Choroid plexus epithelial cell (primary cell): Measurements from ENCODE around the gene ATG14.

Experiments used
- DNase-seq: peaks from one replicate; pipeline ENCODE4 v3.0.0-alpha.2; 2010; ENCODE audit warnings: low read depth
- H3K4me3 ChIP-seq: 2 replicates; pipeline ENCODE4 v1.5.1; 2011; ENCODE audit warnings: low read depth, mild to moderate bottlenecking, control low read depth, low read length, moderate library complexity
- CTCF ChIP-seq: conservative IDR thresholded peaks from 2 replicates; pipeline ENCODE4 v1.5.1; 2011; ENCODE audit warnings: low read depth, mild to moderate bottlenecking, control low read depth, inconsistent platforms, low read length, moderate library complexity

ATG14 gene

DNA sequence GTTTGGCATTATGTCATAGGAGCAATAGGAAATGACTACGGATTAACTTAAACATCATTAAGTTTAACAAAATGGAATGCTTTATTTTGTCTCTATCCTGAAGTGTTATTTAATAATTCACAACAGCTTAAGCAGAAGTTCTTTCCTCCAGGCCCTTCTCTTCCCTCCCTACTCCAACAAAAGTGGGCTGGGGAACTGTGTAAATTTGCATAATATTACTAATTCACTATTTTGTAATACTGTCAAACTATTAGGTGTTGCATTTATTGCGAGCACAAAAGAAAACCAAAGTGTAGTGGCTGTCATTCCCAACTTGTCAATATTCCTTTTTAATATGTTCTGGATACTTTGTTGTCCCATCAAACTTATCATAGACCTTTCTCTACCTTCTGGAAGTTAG lies 69.8 kb downstream of the ATG14 start:
- TF ChIP-seq CTCF, result no peak
- H3K4me3 ChIP-seq, result no peak overlapping the region
- DNase-seq, result no peak

- TF ChIP-seq CTCF, result no peak
- no peak for DNase-seq
- H3K4me3 ChIP-seq, result no peak overlapping the region
These were observed 71.1 kb downstream of the ATG14 start for GRCh38 chr14:55340482-55340881.

DNA sequence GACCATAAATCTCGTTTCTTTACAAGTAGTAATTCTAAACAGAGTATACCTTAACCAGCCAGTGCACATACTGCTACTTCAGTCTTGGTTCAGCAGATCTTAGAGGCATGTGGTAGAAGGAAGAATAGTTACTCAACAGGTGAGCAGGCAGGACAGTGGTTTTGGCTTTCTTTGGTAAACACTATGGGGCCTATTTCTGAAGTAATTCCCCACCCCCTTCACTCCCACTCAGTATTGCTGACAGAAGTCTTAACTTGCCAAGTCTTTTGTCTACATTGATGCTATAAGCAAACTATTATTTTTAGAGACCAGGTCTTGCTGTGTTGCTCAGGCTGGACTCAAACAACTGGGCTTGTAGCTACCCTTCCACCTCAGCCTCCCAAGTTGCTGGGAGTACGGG lies 71.9 kb downstream of the ATG14 start:
- no peak overlapping the region for H3K4me3 ChIP-seq
- DNase-seq, result peak; percentile 15
- TF ChIP-seq CTCF, result no peak

DNA sequence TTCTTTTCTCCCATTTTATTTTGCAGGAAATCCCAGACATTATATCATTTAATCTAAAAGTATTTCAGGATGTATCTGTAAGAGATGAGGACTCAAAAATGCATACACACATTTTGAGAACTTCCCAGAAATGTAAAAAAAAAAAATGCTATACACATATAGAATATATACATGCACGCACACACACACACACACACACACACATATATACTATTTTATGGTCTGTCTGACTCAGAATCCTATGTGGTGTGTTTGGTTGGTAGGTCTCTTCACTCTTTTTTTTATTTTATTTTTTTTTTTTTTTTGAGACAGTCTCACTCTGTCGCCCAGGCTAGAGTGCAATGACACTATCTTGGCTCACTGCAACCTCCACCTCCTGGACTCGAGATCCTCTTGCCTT lies 74.9 kb downstream of the ATG14 start:
- no peak for TF ChIP-seq CTCF
- no peak for DNase-seq
- H3K4me3 ChIP-seq, result no peak overlapping the region

DNA sequence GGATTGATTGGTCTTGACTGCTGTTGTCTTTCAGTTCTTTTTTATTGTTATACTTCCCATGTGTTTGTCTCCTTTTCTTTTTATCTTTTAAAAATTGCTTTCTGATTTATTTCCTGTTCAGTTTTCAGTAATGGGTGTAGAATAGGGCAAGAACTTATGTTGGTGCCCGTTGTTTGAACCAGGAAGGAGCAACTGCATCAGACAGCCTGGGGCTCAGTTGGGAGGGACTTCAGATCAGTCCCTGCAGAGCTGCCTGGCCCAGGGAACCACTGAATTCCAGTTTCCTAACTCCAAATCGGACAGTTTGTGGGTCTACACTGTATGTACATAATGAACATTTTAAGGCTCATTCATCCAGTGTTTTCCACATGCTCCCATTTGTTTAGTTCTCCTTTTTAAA lies 75.5 kb downstream of the ATG14 start:
- DNase-seq, result peak; percentile 56
- no peak overlapping the region for H3K4me3 ChIP-seq
- no peak for TF ChIP-seq CTCF

DNA sequence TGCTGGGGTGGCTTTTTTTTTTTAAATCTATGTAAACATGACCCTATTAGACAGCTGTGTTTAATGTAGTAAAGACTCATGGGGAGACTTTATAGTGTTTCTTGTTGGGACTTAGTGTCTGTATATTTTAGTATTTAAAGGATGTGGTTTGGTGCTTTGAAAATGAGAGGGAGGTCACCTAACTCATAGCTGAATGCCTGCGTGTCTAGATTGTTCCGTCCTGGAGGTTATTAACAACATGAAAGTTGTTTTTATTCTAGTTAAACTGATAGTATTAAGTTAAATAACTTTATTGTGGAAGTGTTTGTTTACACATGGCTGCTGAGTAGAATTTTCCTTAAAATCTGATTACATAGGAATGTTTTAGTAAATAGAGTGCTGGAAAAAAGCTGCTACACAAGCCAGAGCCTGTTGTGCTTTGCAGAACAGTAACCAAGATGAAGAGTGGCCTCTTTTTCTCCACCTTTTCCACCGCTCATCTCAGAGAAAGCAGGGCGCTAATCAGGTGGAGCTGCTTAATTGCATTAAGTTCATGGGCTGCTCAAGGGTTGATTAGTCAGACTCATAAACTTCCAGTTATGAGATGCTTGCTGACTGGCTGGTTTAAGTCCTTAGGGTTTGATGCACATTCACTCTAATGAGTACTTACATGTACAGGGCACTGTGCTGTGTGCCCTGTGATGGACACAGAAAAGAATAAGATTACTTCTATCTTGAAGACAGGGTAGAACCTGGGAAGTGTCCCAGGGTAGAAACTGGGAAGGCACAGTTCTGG lies 77.7 kb downstream of the ATG14 start:
- DNase-seq, result peak; percentile 56
- TF ChIP-seq CTCF, result no peak
- no peak overlapping the region for H3K4me3 ChIP-seq
